HG02973 (cell line): ENCODE measurements around the gene SEMA6D.
A peak's percentile ranks its signal among the peaks of the same experiment; 100 is the strongest.

Experiments
- ATAC-seq: cut with Tn5 transposase; IDR thresholded peaks from one replicate; pipeline ENCODE4 v1.9.1; 2021; ENCODE audit warnings: moderate library complexity; ENCODE audit not compliant: unreplicated experiment

Gene SEMA6D

GRCh38 chr15:47786371-47786770, 69.1 kb downstream of the SEMA6D start:
- ATAC-seq = no peak

GRCh38 chr15:47787875-47788274, 70.6 kb downstream of the SEMA6D start:
- ATAC-seq = no peak

- no peak for ATAC-seq
Measured at GRCh38 chr15:47788685-47789084, 71.4 kb downstream of the SEMA6D start.

- ATAC-seq = no peak
Measured at GRCh38 chr15:47791161-47791560, 73.9 kb downstream of the SEMA6D start.

- no peak for ATAC-seq
Measured at GRCh38 chr15:47792231-47792630, 74.9 kb downstream of the SEMA6D start.

- no peak for ATAC-seq
Measured at GRCh38 chr15:47794252-47794914, 77.1 kb downstream of the SEMA6D start.

- ATAC-seq = no peak
Measured at GRCh38 chr15:47795864-47796263, 78.6 kb downstream of the SEMA6D start.

- ATAC-seq = no peak
Measured at GRCh38 chr15:47796339-47796738, 79.0 kb downstream of the SEMA6D start.

- ATAC-seq = no peak
Measured at GRCh38 chr15:47796830-47797229, 79.5 kb downstream of the SEMA6D start.

- ATAC-seq = no peak
Measured at GRCh38 chr15:47801522-47801921, 84.2 kb downstream of the SEMA6D start.

GRCh38 chr15:47802216-47802615, 84.9 kb downstream of the SEMA6D start:
- no peak for ATAC-seq

- ATAC-seq = no peak
Measured at GRCh38 chr15:47803767-47804166, 86.5 kb downstream of the SEMA6D start.

- ATAC-seq = no peak
Measured at GRCh38 chr15:47804733-47805132, 87.4 kb downstream of the SEMA6D start.

- ATAC-seq = no peak
Measured at GRCh38 chr15:47806008-47806407, 88.7 kb downstream of the SEMA6D start.

- ATAC-seq = no peak
Measured at GRCh38 chr15:47811172-47811571, 93.9 kb downstream of the SEMA6D start.

- ATAC-seq = peak; percentile 63
Measured at GRCh38 chr15:47812470-47812999, 95.2 kb downstream of the SEMA6D start.

- ATAC-seq = peak; percentile 90
Measured at GRCh38 chr15:47813748-47814384, 96.6 kb downstream of the SEMA6D start.

- ATAC-seq = no peak
Measured at GRCh38 chr15:47814620-47815019, 97.3 kb downstream of the SEMA6D start.

GRCh38 chr15:47817969-47818548, 100.8 kb downstream of the SEMA6D start:
- ATAC-seq = no peak

GRCh38 chr15:47819158-47819557, 101.9 kb downstream of the SEMA6D start:
- no peak for ATAC-seq

- ATAC-seq = no peak
Measured at GRCh38 chr15:47820057-47820746, 102.9 kb downstream of the SEMA6D start.
